ENCODE data around the gene AQP5.

DNA sequence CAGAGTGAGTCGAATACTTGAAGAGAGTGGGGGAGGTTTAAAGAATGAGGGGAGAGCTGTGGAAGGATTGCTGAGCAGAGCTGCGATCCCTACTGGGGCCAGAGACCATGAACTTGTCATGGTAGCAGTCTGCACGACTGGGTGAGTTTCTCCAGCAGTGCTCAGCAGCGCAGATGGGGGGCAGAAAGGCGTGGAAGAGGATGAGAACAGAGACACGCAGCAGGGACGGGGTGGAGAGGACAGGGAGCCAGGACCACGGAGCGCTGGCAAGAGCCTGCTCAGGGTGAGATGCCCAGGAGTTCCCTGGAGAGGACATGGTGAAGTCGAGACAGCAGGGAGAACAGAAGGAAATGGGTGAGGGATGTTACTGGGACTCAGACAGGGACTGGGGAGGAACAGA lies 9.0 kb downstream of the AQP5 start:
- TF ChIP-seq CTCF (IDR thresholded peaks at IDR 0.05; ENCODE audit: insufficient read depth, low read length) (no peak), GABPA (IDR thresholded peaks at IDR 0.05; ENCODE audit: low read depth) (no peak), SPI1 (IDR thresholded peaks at IDR 0.05; ENCODE audit: borderline replicate concordance, low read depth) (no peak), POLR2AphosphoS5 (IDR thresholded peaks at IDR 0.05; ENCODE audit: low read depth) (no peak)
- TF ChIP-seq, protein P1, sequence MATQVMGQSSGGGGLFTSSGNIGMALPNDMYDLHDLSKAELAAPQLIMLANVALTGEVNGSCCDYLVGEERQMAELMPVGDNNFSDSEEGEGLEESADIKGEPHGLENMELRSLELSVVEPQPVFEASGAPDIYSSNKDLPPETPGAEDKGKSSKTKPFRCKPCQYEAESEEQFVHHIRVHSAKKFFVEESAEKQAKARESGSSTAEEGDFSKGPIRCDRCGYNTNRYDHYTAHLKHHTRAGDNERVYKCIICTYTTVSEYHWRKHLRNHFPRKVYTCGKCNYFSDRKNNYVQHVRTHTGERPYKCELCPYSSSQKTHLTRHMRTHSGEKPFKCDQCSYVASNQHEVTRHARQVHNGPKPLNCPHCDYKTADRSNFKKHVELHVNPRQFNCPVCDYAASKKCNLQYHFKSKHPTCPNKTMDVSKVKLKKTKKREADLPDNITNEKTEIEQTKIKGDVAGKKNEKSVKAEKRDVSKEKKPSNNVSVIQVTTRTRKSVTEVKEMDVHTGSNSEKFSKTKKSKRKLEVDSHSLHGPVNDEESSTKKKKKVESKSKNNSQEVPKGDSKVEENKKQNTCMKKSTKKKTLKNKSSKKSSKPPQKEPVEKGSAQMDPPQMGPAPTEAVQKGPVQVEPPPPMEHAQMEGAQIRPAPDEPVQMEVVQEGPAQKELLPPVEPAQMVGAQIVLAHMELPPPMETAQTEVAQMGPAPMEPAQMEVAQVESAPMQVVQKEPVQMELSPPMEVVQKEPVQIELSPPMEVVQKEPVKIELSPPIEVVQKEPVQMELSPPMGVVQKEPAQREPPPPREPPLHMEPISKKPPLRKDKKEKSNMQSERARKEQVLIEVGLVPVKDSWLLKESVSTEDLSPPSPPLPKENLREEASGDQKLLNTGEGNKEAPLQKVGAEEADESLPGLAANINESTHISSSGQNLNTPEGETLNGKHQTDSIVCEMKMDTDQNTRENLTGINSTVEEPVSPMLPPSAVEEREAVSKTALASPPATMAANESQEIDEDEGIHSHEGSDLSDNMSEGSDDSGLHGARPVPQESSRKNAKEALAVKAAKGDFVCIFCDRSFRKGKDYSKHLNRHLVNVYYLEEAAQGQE (IDR thresholded peaks at IDR 0.05; ENCODE audit: insufficient replicate concordance, low read depth) = no peak

All from HL-60 (cell line).